Suprapubic skin (tissue), 4 donors: Measurements from ENCODE around the gene ZNF664. TPM values are rescaled to one million over a fixed set of nuclear protein-coding genes. Genes with fewer than 3 reads are reported as not detected.

ENCODE experiments used
- DNase-seq, 2 donors: peaks; one replicate each; pipeline ENCODE4 v3.0.0-alpha.2; 2019; ENCODE audit warnings: low spot score in 2 of 2
- H3K27ac ChIP-seq: fragments of 200-600 bp; sonication (generic); one replicate; pipeline ENCODE4 v1.5.1; 2019
- H3K27me3 ChIP-seq: fragments of 200-600 bp; sonication (generic); one replicate; pipeline ENCODE4 v1.5.1; 2019
- H3K36me3 ChIP-seq: fragments of 200-600 bp; sonication (generic); one replicate; pipeline ENCODE4 v1.5.1; 2019
- H3K4me1 ChIP-seq: fragments of 200-600 bp; sonication (generic); one replicate; pipeline ENCODE4 v1.5.1; 2019
- H3K4me3 ChIP-seq: fragments of 200-600 bp; sonication (generic); one replicate; pipeline ENCODE4 v1.5.1; 2019; ENCODE audit warnings: mild to moderate bottlenecking
- H3K9me3 ChIP-seq: fragments of 200-600 bp; sonication (generic); one replicate; pipeline ENCODE4 v1.5.1; 2019
- CTCF ChIP-seq, 2 donors: fragments of 200-600 bp in 1 of 2; fragments of 450-650 bp in 1 of 2; sonication (generic) in 1 of 2; IDR thresholded peaks; one replicate each; pipeline ENCODE4 v1.5.1; 2016 to 2019; ENCODE audit warnings: antibody characterized with exemption in 2 of 2, mild to moderate bottlenecking in 1 of 2, moderate library complexity in 1 of 2
- EP300 ChIP-seq: sonication (generic); formaldehyde crosslinking; IDR thresholded peaks from one replicate; pipeline ENCODE4 v1.6.1; 2017; ENCODE audit warnings: antibody characterized with exemption
- POLR2A ChIP-seq, 2 donors: fragments of 450-650 bp; IDR thresholded peaks; one replicate each; pipeline ENCODE4 v1.6.1; 2017; ENCODE audit warnings: antibody characterized with exemption in 2 of 2, mild to moderate bottlenecking in 2 of 2, moderate library complexity in 2 of 2
- POLR2AphosphoS5 ChIP-seq, 3 donors: sonication (generic); formaldehyde crosslinking; IDR thresholded peaks; one replicate each; pipeline ENCODE4 v1.6.1; 2017; ENCODE audit warnings: antibody characterized with exemption in 3 of 3
- WGBS: methylation state at CpG from one replicate; pipeline ENCODE4 v1.1.5; 2018; 5-methylcytosine and 5-hydroxymethylcytosine counted together
- total RNA-seq, 4 donors: library from RNA; depleted of rRNA; stranded (reverse); fragments of >200 nt; gene quantifications; one replicate each; pipeline ENCODE4 v1.1.0, GENCODE V29; 2016

The ZNF664 gene
- total RNA-seq, 4 donors from 2014 or later, result 29.6 to 39.6 (median 32.8) TPM

- no peak for TF ChIP-seq CTCF (IDR thresholded peaks at IDR 0.05)
- no peak for TF ChIP-seq POLR2AphosphoS5 (IDR thresholded peaks at IDR 0.05)
- no peak for TF ChIP-seq EP300
- TF ChIP-seq POLR2A (IDR thresholded peaks at IDR 0.05), result no peak
- Histone ChIP-seq H3K4me3 (no peak overlapping the region), H3K27ac (no peak overlapping the region), H3K27me3 (no peaks in the 10 kb centered on the region), H3K9me3 (no peaks in the 10 kb centered on the region), H3K4me1 (peaks cover 33% of the 10 kb centered on the region), H3K36me3 (peaks cover 19% of the 10 kb centered on the region)
- DNase-seq, result no peak
- WGBS, result 70% methylated on average over 7 of the region's 8 CpGs
These were observed 19.3 kb downstream of the ZNF664 start for GRCh38 chr12:123992118-123992825.

- H3K4me3 ChIP-seq, result no peak overlapping the region
- peaks cover 3% of the 10 kb centered on the region for H3K36me3 ChIP-seq
- H3K27ac ChIP-seq, result no peak overlapping the region
- H3K4me1 ChIP-seq, result peaks cover 33% of the 10 kb centered on the region
- DNase-seq, result no peak
- 72% methylated on average over 7 of the region's 7 CpGs for WGBS
- H3K27me3 ChIP-seq, result no peaks in the 10 kb centered on the region
- no peak for TF ChIP-seq POLR2A (IDR thresholded peaks at IDR 0.05)
- TF ChIP-seq CTCF (IDR thresholded peaks at IDR 0.05), result no peak
- no peak for TF ChIP-seq POLR2AphosphoS5 (IDR thresholded peaks at IDR 0.05)
- TF ChIP-seq EP300, result no peak
- H3K9me3 ChIP-seq, result no peaks in the 10 kb centered on the region
These were observed 22.2 kb downstream of the ZNF664 start for GRCh38 chr12:123995023-123995748.

- DNase-seq, result no peak
- WGBS, result 88% methylated on average over 6 of the region's 6 CpGs
- TF ChIP-seq POLR2AphosphoS5 (IDR thresholded peaks at IDR 0.05) (no peak), CTCF (IDR thresholded peaks at IDR 0.05) (no peak), POLR2A (IDR thresholded peaks at IDR 0.05) (no peak), EP300 (no peak)
- peaks cover 3% of the 10 kb centered on the region for H3K36me3 ChIP-seq
- no peak overlapping the region for H3K4me3 ChIP-seq
- H3K27ac ChIP-seq, result no peak overlapping the region
- H3K4me1 ChIP-seq, result peaks cover 21% of the 10 kb centered on the region
- H3K9me3 ChIP-seq, result no peaks in the 10 kb centered on the region
- no peaks in the 10 kb centered on the region for H3K27me3 ChIP-seq
These were observed 23.6 kb downstream of the ZNF664 start for GRCh38 chr12:123996581-123996980.

- Histone ChIP-seq H3K36me3 (peaks cover 6% of the 10 kb centered on the region), H3K27ac (no peak overlapping the region), H3K4me3 (no peak overlapping the region), H3K4me1 (peaks cover 14% of the 10 kb centered on the region), H3K27me3 (no peaks in the 10 kb centered on the region), H3K9me3 (no peaks in the 10 kb centered on the region)
- no peak for DNase-seq
- 82% methylated on average over 6 of the region's 6 CpGs for WGBS
- TF ChIP-seq POLR2A (IDR thresholded peaks at IDR 0.05) (no peak), POLR2AphosphoS5 (IDR thresholded peaks at IDR 0.05) (no peak), CTCF (IDR thresholded peaks at IDR 0.05) (no peak), EP300 (no peak)
These were observed 24.2 kb downstream of the ZNF664 start for GRCh38 chr12:123997033-123997822.

- Histone ChIP-seq H3K4me3 (no peak overlapping the region), H3K9me3 (no peaks in the 10 kb centered on the region), H3K36me3 (peaks cover 6% of the 10 kb centered on the region), H3K27ac (no peak overlapping the region), H3K4me1 (peaks cover 15% of the 10 kb centered on the region), H3K27me3 (no peaks in the 10 kb centered on the region)
- WGBS, result 79% methylated on average over 5 of the region's 5 CpGs
- DNase-seq, result no peak
- TF ChIP-seq CTCF (IDR thresholded peaks at IDR 0.05) (no peak), POLR2AphosphoS5 (IDR thresholded peaks at IDR 0.05) (no peak), POLR2A (IDR thresholded peaks at IDR 0.05) (no peak), EP300 (no peak)
These were observed 24.9 kb downstream of the ZNF664 start for GRCh38 chr12:123997908-123998307.
